Endometrium (tissue), 2 donors: ENCODE results near the gene IDH3A.

ENCODE experiments used
- FAIRE-seq: peaks from 2 replicates; lab custom pipeline; 2012; peaks lifted over from hg19 to GRCh38; lab: Jason Lieb, UNC
- donor health status: control.
- donor health status: control.

Gene IDH3A

DNA sequence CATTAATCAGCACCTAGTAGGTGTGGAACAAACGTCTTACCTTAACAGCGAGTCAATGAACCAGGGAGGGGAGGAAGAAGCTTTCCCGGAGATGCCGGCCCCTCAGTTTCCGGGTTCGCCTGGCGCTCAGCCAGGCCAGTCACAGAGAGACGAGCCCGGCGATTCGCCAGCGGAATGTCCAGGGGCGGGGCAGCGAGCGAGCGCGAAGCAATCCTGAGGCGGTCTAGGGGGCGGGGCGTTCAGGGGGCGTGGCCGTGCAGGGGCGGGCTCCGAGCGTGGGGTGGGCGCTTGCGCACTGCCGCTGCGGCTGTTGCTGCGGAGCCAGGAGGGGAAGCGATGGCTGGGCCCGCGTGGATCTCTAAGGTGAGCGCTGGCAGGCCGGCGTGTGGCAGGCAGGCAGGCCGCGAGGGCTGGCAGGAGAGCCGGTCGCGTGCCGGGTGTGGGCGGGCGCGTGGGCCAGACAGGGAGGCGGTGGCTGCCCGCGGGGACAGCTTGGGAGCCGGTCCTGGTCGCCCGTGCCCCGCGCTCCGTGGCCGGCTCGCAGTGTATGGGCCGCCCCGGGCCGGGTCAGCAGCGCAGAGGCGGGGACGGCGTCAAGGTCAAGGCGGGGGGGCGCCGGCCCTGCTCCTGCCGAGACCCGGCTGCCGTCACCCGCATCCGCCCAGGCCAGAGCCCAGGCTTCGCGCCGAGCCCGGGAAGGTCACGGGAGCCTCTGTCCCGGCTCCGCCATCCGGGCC is at the start of gene IDH3A:
TSS of gene IDH3A (plus strand) at position 295 of the 737 bp plus-strand sequence. CDS start at position 337, 42 bp downstream.
- no peak for FAIRE-seq

DNA sequence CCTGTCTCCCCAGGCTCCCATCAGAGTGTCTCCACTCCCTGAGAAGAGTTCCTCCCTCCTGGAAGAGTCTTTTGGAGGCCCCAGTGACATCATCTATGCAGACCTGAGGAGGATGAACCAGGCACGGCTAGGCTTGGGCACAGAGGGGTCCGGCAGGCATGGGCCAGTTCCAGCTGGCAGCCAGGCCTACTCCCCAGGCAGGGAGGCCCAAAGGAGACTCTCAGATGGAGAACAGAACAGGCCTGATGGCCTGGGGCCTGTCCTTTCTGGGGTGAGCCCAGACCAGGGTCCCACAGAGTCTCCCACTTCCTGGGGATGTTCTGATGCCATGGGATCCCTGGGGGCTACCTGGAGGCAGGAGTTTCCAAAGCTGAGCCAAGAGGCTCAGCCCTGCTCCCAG is 48.3 kb upstream of the IDH3A start:
- FAIRE-seq, result no peak

DNA sequence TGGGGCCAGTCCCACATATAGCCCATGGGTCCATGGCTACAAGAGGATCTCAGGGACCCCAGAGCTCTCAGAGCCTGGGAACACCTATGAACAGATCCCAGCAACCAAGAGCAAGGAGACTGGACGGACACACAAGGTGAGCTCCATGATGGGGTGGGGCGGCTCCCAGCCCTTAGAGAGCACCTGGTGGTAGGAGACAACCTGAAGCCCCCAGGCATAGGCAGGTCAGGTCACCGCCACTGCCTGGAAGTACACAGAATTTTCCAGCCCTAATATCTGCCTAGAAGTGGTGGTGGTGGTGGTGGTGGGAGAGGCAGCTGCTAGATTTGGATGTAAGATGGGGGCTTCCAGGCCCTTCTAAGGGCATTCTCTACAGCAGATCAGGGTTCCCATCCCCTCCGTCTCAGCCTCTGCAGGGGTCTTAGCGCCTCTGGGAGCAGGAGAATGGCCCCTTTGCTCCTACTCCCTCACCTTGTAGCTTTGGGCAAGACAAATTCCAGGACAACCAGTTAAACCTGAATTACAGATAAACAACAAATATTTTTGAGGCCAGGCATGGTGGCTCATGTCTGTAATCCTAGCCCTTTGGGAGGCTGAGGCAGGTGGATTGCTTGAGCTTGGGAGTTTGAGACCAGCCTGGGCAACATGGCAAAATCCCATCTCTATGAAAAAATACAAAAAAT is 47.6 kb upstream of the IDH3A start:
- no peak for FAIRE-seq

DNA sequence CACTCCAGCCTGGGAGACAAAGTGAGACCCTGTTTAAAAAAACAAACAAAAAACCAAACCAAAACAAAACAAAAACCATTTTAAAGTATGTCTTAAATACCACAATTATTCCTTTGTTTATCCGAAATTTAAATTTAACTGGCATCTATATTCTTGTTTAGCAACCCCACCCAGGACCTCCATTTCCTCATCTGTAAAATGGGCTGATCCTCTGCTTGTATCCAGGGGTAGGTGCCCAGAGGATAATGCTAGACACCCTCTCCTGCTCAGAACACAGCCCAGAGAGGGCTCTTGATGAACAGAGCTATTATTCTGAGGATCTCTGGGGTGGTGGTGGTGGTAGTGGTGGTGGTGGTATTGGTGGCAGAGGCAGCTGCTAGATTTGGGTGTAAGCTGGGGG is 47.0 kb upstream of the IDH3A start:
- no peak for FAIRE-seq

DNA sequence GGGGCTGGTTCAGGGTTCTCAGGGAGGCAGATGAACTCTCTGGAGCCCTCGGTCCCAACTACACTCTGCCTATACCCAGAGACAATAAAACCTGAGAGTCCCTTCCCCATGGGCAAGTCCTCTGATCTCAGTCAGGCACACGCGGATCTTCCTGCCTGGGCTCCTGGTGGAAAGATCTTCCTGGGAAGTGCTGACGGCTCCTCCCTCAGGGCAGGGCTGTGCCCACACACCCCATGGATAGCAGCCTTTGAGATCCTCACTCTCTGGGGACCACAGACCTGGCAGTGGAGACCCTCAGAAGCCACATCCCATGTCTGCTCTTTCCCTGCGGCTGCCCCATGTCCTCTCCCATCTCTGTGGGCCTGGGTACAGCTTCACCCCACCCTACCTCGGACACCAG is 46.4 kb upstream of the IDH3A start:
- no peak for FAIRE-seq

DNA sequence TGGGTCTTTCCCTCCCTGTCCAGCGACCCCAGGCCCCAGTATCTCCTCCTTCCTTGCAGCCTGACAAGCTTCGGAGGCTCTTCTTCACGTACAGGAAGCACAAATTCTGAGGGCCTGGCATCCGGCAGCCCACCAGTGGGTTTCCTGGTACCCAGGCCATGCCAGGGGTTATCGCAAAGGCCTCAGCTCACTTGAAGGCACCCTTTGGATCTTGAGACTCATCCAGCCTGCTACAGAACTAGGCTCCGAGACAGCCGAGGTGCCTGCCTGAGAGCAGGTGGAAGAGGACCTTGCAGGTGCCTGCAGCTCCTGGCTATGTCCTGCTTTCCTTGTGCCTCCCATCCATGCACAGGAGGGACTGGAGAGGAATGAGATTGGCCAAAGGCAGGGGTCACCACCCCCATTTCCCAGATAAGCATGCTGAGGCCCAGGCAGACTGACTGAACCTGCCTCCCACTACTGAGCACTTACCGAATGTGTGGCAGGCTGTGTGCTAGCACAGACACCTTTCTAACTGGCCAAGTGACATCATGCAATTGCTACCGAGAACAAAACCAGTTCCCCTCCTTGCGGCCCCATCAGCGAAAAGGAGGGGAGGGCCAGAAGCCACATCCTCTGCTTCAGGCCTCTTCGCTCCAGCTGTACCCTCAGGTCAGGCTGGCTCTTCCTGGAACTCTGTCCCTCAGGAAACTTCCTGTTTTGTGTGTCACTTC is 45.6 kb upstream of the IDH3A start:
- FAIRE-seq, result no peak

DNA sequence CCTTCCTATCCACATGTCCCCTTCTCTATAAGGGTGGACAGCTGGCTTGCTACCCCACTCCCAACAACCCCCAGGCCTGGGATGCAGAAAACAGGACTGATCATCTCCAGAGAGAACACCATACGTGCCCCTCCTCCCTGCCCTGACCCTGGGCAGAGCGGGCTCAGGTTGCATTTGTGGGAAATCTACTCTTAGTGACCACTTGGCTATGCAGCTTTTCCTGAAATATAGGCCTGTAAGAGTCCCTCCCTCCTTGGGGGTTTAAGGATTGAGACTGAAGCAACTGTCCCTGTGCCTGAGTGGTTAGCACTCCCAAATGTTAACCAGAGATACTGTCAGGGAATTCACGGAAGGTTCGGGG is 45.1 kb upstream of the IDH3A start:
- no peak for FAIRE-seq

DNA sequence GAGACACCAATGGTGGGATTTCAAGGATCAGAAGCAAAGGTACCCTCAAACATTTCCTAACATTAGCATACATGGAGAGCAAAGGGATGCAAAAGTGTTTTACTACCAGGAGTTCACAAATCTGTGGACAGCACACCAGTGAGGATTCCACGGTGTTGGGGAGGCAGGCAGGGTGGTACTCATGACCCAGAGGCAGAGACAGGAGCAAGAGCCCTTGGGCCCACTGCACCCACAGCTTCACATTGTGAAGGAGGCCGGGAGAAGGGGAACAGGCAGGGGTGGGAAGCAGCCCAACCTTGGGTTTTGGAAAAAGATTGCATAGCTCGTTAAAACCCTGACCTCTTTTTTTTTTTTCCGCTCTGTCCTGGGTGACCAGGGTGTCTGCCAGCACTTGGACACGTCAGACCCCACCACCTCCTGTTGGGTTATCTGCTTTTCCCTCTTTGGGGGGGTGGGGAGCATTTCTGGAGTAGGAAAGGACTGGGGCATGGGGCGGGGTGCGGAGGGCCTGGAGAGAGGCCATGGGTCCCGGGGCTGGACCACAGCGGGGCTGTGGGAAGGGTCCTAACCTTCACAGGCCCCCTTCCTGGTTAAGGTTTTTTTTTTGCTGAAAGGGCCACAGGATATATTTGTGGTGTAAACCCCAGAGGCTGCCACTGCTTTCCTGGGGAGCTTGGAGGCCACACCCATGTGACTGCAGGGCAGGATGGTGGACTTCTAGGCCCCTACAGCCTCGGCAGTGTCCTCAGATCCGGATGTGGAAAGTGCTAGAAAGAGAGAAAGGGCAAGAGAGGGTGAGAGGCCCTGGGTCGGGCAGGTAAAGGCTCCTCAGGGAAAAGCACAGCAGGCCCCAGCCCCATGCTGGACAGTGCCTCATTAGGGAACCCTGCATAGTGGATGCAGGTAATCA is 44.3 kb upstream of the IDH3A start:
- FAIRE-seq, result no peak

DNA sequence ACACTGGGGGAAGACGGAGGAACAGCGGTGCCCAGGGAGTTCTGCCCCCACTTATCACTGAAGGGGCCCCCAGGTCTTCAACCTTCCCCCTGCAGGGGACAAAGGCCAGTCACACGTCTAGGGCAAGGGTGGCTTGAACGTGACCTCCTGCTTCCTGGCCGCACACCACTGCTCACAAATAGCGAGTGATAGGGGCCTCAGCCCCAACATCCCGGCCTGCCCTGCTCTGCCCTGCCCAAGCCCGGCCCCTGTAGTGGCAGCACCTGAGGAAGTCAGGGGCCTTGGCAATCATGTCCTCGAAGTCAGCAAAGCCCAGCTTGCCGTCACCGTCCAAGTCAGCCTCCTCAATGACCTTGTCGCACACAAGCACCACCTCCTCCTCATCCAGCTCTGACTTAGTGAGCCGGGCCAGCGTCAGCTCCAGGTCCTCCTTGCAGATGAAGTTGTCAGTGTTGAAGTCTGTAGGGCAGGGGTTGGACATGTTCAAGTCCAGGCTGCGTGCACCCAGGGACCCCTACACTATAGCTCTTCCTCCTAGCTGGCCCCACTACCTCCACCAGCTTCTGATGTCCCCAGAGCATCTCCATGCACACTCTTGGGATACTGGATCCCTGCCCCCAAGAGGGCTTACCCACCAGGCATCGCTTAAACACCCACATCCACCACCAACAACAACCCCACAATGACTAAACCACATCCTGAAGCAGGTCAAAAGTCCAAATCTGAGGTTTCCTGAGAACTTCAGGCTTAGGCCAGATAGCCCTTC is 43.5 kb upstream of the IDH3A start:
- FAIRE-seq, result no peak

DNA sequence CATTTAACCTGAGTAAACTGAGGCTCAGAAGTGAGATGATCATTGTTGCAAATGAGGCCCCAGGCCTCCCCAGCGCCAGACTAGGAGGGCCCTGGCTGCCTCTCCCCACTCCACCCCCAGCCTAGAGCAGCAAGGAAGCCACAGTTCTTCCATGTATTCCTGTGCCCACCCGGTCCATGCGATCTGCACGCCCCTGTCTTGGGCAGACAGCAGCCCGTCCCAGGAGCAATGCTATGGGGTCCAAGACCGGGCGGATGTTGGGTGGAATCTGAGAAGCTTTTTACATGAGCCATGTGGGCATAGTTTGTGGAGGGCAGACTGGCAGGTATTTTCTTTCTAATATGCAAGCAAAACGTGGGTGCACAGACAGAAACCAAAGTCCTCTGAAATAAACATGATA is 41.7 kb upstream of the IDH3A start:
- FAIRE-seq, result no peak

DNA sequence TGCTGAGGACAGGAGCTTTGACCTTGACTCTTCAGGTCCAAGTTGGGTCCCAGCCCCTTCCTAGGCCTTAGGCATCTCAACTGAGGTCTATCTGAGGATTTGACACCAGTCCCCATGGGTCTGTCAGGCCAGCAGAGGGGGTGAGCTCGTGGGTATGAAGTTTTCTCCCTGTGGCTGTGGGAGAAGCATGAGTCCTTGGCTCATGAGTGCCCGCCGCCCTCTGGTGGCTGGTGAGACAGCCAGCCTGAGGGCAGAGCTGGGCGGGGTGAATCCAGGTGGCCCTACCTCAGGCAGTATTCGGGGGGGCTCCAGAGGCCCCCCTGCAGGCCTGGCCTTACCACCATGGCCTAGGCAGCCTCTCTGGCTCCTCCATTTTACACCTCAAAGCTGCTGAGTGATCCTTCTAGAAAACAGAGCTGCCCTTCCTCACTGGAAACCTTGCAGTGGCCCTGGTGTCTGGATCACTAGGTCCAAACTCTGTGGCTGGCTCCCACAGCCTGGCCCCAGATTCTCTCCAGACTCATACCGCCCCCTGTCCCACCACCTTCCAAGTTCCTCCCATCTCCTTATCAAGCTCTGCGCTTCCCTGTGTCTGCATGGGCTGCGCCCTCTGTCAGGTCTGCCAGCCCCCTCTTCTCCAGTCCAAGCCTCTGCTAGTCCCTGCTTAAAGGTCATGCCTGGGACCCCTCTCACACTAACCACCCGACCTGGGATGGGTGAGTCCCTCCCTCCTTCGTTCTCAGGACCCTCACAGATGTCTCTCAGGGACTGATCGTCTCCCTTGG is 40.7 kb upstream of the IDH3A start:
- no peak for FAIRE-seq

DNA sequence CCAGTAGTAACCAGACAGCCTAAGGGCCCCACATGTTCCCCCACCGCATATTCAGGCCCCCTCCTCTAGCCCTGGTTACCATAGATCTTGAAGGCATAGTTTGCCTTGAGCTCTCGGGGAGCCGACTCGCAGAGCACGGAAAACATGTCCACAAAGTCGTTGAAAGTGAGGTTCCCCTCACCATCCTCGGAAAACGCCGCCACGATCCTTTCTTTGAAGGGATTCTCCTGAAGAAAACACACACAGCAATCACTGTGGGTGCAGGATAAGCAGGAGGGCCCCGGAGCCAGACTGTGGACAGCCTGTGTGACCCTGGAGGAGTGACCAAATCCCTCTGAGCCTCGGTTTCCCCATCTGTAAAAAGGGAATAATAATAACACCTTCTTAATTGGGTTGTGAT is 40.0 kb upstream of the IDH3A start:
- no peak for FAIRE-seq

DNA sequence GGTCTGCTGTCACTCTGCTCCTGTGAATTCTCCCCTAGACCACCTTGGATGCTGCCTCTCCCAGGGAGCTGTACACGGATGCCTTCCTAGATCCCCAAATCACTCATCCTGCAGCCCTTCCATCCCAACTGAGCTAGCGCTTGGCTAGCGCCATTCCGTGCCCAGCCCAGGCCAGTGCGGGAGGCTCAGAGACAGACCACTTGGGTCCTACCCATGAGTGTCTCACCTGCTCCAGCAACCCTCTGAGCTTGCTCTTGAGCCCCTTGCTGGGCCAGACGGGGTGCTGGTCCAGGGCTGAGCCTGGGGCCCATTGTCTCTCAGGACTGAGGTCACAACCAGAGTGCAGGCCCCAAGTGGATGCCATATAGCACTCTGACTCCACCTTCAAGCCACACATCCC is 39.1 kb upstream of the IDH3A start:
- no peak for FAIRE-seq

DNA sequence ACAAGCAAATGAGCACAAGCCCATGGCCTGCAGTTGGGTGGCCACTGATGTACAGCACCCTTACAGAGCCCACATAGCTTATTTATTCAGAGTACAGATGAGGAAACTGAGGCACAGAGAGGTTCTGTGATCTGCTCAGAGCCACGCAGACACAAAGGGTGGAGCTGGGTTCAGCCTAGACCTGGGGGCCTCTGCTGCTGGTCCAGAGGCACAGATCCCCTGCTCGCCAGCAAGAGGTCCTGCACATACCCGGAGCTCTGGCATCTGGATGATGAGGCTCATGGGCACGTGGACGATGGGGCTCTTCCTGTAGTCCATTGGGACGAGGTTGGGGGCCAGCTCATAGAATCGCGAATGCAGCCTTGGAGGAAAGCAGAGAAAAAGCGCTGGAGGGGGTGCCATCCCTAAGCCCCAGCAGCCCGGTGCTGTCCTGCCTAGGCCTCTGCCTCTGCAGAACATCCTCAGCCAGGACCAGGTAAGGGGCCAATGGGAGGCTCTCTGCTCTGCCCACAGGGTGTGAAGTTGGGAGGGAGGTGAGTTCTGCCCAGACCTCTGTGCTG is 38.2 kb upstream of the IDH3A start:
- no peak for FAIRE-seq

DNA sequence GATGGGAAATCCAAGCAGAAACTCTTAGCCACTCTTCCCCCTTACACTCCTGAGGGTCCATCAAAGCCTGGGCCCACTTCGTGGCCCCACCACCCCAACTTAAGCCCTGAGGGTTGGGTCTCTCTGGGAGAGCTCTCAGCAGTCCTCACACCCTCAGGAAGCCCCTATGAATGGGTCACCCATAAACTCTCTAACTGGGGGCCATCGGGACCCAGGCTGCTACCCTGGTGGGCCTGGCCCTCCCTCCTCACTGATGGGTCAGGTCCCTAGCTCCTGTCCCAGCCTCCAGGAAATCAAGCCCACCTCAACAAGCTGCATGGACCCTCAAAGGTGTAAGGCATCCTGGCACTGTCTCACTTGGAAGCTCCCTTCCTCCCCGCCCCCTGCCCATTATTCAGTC is 37.4 kb upstream of the IDH3A start:
- no peak for FAIRE-seq

DNA sequence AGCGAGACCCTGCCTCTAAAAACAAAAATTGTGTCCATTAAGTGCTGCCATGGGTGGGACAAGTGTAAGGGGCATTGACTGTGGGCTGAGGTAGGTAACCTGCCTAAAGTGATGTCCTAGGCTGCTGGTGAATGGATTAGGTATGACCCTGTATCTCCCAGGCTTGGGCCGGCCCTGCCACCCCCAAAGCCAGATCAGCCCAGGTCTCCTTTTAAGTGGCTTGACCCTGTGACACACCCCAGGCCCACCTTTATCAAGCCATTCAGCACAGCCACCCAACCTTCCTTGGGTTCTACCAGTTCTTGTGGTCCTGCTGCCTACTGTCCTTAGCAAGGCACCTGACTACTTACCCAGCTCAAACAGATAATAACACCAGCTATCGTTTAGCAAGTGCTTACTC is 36.6 kb upstream of the IDH3A start:
- no peak for FAIRE-seq

DNA sequence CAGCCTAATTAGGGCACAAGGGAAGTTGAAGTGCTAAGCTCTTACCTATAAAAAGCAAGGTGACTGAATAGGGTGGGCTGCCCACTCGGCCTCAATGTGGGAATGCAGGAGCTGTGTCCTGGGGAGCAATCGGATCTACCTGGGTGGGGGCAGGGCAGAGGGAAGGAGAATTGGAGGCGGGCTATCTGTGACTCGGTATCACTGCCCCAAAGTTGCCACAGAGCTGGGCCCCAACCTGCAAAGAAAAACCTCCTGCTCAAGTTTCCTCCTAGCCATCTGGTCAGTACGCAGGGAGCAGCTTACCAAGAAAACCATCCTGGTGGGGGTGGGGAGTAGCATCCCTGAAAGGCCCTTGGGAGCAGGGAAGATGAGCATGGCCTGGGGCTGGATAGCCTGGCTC is 28.6 kb upstream of the IDH3A start:
- FAIRE-seq, result no peak

DNA sequence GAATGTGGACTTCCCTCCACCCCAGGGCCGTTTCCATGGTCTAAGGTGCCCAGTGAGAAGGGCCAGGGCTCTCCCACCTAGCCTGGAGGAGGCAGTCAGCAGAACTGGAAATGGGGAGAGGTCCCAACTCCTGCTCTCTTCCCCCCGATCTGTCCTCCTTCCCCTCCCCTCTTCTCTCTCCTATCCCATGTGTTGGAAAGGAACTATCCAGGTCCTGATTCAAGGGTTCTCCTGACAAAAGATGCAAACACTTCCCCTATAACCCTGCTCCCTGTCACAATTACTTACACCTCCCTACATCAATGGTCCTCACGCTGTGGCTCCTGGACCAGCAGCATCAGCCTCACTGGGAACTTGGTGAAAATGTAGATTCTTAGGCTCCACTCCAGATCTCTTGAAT is 23.9 kb upstream of the IDH3A start:
- FAIRE-seq, result no peak

DNA sequence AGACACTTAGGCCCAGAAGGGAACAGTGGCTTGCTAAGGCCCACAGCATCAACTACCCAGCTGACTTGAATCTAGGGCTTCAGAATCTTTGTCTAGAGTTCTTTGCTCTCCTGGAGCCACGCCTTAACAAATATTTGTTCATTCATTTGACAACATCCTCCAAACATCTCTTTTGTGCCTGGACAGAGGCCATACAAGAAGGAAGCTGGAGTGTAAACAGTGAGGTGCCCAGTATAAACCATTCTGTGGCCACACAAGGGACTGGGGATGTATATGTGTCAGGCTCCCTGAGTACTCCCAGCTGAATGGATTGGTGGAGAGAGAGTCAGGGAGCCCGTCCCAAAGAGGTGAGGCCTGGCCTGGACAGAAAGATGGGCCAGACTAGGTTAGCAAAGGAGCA is 21.3 kb upstream of the IDH3A start:
- no peak for FAIRE-seq

DNA sequence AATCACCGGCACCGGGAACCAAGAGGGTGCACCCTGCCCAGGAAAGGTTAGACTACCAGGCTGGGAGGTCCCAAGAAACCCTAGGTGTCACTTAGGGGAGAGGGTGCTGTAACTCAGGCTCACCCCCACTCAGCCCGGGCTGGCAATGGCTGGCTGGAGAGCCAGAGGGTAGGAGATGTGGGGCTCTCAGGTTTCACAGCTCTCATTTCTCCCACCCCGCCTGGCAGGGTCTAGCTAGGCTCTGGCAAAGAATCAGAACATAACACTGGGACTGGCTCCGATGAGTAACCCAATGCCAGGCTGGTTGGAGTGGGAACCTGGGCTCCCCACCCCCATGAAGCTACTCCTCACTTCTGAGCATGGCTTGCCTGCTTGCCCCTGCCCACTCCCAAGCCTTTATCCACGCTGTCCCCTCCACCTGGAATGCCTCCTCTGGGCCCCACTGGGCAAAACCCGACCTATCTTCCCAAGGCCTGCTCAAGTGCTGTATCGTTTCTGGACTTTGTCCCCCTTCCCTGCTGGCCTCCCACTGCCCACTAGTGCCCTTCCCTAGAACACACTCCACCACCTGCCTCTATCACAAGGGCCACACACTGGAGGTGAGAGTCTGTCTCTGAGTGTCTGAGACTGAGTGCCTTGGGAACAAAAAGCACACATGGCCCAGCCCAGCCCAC is 19.9 kb upstream of the IDH3A start:
- FAIRE-seq, result no peak
